ENCODE measurements around the gene ACOXL.

GRCh38 chr2:110773401-110773921, 41.1 kb downstream of the ACOXL start:
- TF ChIP-seq POLR2A (IDR thresholded peaks at IDR 0.05; ENCODE audit: low read length), result no peak
- no peak for TF ChIP-seq GATA1 (IDR thresholded peaks at IDR 0.05; ENCODE audit: low read depth, low read length)

Measured in erythroblast (primary cell).